HepG2 (cell line): Measurements from ENCODE around the gene MYO16. TPM values are rescaled to one million over a fixed set of nuclear protein-coding genes. Genes with fewer than 3 reads are reported as not detected.

Experiments
- ATAC-seq: fragments of 200-7000 bp; cut with Tn5 transposase; 3 replicates; pipeline ENCODE4 v1.9.1; 2020; ENCODE audit warnings: mild to moderate bottlenecking, moderate library complexity
- BruUV-seq: library from RNA; stranded (reverse); fragments of 400-500 nt; replicated peaks from 2 replicates; lab custom pipeline; 2021; lab: Mats Ljungman, UMichigan
- CTCF ChIA-PET: fragments of 300-600 bp; formaldehyde crosslinking; extraction: SDS; loops from one replicate; lab custom pipeline; 2021; ENCODE audit warnings: low total read pairs, inconsistent platforms, low intra/inter-chr PET ratio; lab: Yijun Ruan, JAX
- POLR2A ChIA-PET: fragments of 350-600 bp; sonication (Branson Sonifier 250); formaldehyde crosslinking; loops from one replicate; lab custom pipeline; 2020; ENCODE audit warnings: antibody characterized with exemption, inconsistent platforms; lab: Yijun Ruan, JAX
- DNase-seq: peaks from one replicate; pipeline ENCODE4 v3.0.0-alpha.2; 2015; ENCODE audit warnings: low spot score
- FAIRE-seq: peaks from 3 replicates; lab custom pipeline; 2011; peaks lifted over from hg19 to GRCh38; lab: Jason Lieb, UNC
- H2AFZ ChIP-seq: one replicate; pipeline ENCODE4 v1.6.1; 2011; ENCODE audit warnings: low read length, inconsistent platforms
- H3K27ac ChIP-seq: fragments of 300-600 bp; 3 replicates; pipeline ENCODE4 v1.8.0; 2011; ENCODE audit warnings: mixed run types, mild to moderate bottlenecking, mixed read lengths, low read length, inconsistent platforms; ENCODE audit not compliant: insufficient read depth; ENCODE audit errors: extremely low read length
- H3K27me3 ChIP-seq, 2 experiments: fragments of 200-600 bp in 1 of 2; 2 replicates in 1 of 2; 3 replicates in 1 of 2; pipeline versions ENCODE4 v1.6.0 to v1.8.0; 2011; ENCODE audit warnings: low read length in 2 of 2, mild to moderate bottlenecking in 2 of 2, moderate library complexity in 2 of 2, inconsistent platforms in 1 of 2; ENCODE audit not compliant: insufficient read depth in 2 of 2, control insufficient read depth in 1 of 2
- H3K36me3 ChIP-seq, 2 experiments: fragments of 200-600 bp in 1 of 2; replicated peaks in 1 of 2; 2 replicates in 1 of 2; 3 replicates in 1 of 2; pipeline versions ENCODE4 v1.5.1 to v1.8.0; 2011; ENCODE audit warnings: low read length in 2 of 2, inconsistent platforms in 1 of 2; ENCODE audit not compliant: insufficient read depth in 2 of 2, control insufficient read depth in 1 of 2
- H3K4me1 ChIP-seq: 2 replicates; pipeline ENCODE4 v1.5.1; 2012; ENCODE audit warnings: low read length, inconsistent platforms; ENCODE audit not compliant: insufficient read depth
- H3K4me2 ChIP-seq: 2 replicates; pipeline ENCODE4 v1.6.0; 2011; ENCODE audit warnings: low read depth, low read length, inconsistent platforms
- H3K4me3 ChIP-seq, 3 experiments: fragments of 200-600 bp in 1 of 3; sonication (generic), shearing (Covaris generic) in 1 of 3; replicated peaks in 1 of 3; 2 replicates each; pipeline ENCODE4 v1.5.1; 2011 to 2016; ENCODE audit warnings: low read length in 3 of 3, inconsistent platforms in 2 of 3, low read depth in 2 of 3, mild to moderate bottlenecking in 2 of 3, control low read depth in 1 of 3, mixed read lengths in 1 of 3; ENCODE audit not compliant: insufficient read depth in 1 of 3
- H3K79me2 ChIP-seq: one replicate; pipeline ENCODE4 v1.6.1; 2011; ENCODE audit warnings: low read length, inconsistent platforms; ENCODE audit not compliant: insufficient read depth
- H3K9ac ChIP-seq: 2 replicates; pipeline ENCODE4 v1.6.0; 2011; ENCODE audit warnings: mild to moderate bottlenecking, low read depth, low read length, inconsistent platforms; ENCODE audit not compliant: insufficient read depth
- H3K9me3 ChIP-seq: 2 replicates; pipeline ENCODE4 v1.5.1; 2012; ENCODE audit warnings: mild to moderate bottlenecking, low read length
- H4K20me1 ChIP-seq: 2 replicates; pipeline ENCODE4 v1.6.0; 2011; ENCODE audit warnings: inconsistent platforms, mild to moderate bottlenecking, low read length, moderate library complexity; ENCODE audit not compliant: insufficient read depth
- CC2D1A ChIP-seq: sonication (generic); formaldehyde crosslinking; IDR thresholded peaks from 2 replicates; pipeline ENCODE4 v1.8.1; 2023; ENCODE audit warnings: mild to moderate bottlenecking, missing genetic modification reagents
- CCDC6 ChIP-seq: sonication (generic); formaldehyde crosslinking; IDR thresholded peaks from 2 replicates; pipeline ENCODE4 v1.8.1; 2022; ENCODE audit warnings: mild to moderate bottlenecking, missing genetic modification reagents, moderate library complexity
- CREB1 ChIP-seq, 2 experiments: fragments of 450-650 bp in 1 of 2; IDR thresholded peaks; 2 replicates each; pipeline ENCODE4 v1.6.1; 2016 to 2017; ENCODE audit warnings: control low read depth in 1 of 2, mild to moderate bottlenecking in 1 of 2, missing compliant biosample characterization in 1 of 2, missing genetic modification characterization in 1 of 2
- ELF4 ChIP-seq: sonication (generic); formaldehyde crosslinking; IDR thresholded peaks from 2 replicates; pipeline ENCODE4 v1.5.0; 2020; ENCODE audit warnings: missing genetic modification reagents, mild to moderate bottlenecking, moderate library complexity, borderline replicate concordance
- MXD1 ChIP-seq: sonication (generic); formaldehyde crosslinking; IDR thresholded peaks from 2 replicates; pipeline ENCODE4 v1.4.0; 2020; ENCODE audit warnings: mild to moderate bottlenecking, missing genetic modification reagents
- MYNN ChIP-seq: sonication (generic); formaldehyde crosslinking; IDR thresholded peaks from 2 replicates; pipeline ENCODE4 v1.4.0; 2020; ENCODE audit warnings: mild to moderate bottlenecking, low read depth, missing genetic modification reagents
- PLSCR1 ChIP-seq: sonication (generic); formaldehyde crosslinking; IDR thresholded peaks from 2 replicates; pipeline ENCODE4 v1.5.0; 2020; ENCODE audit warnings: missing genetic modification reagents, mild to moderate bottlenecking, borderline replicate concordance
- RNF219 ChIP-seq: sonication (generic); formaldehyde crosslinking; IDR thresholded peaks from 2 replicates; pipeline ENCODE4 v1.5.0; 2020; ENCODE audit warnings: mild to moderate bottlenecking, missing genetic modification reagents
- STAG1 ChIP-seq: sonication (generic); formaldehyde crosslinking; IDR thresholded peaks from 2 replicates; pipeline ENCODE4 v1.4.0; 2020; ENCODE audit warnings: missing genetic modification reagents
- ZFP37 ChIP-seq: sonication (generic); formaldehyde crosslinking; IDR thresholded peaks from 2 replicates; pipeline ENCODE4 v1.4.0; 2020; ENCODE audit warnings: missing genetic modification reagents, borderline replicate concordance
- ZNF557 ChIP-seq: sonication (generic); formaldehyde crosslinking; IDR thresholded peaks from 2 replicates; pipeline ENCODE4 v1.4.0; 2020; ENCODE audit warnings: missing genetic modification reagents
- WGBS: methylation state at CpG from one replicate; pipeline ENCODE4 v1.1.6; 2017; ENCODE audit warnings: low lambda C conversion rate; 5-methylcytosine and 5-hydroxymethylcytosine counted together
- in situ Hi-C: cut with HindIII; loops from 2 replicates; pipeline ENCODE4 v1.10.0; 2017; ENCODE audit warnings: low pct_unique_long_range_greater_than_20kb; ENCODE audit not compliant: extremely low pct_ligation_motif_present
- intact Hi-C: fragments of 100-400 bp; cut with micrococcal nuclease; formaldehyde crosslinking; loops from one replicate; pipeline ENCODE4 v1.10.0; 2022; ENCODE audit not compliant: unreplicated experiment
- polyA plus RNA-seq, 8 experiments: library from polyadenylated mRNA; depleted of rRNA in 3 of 8; stranded (reverse) in 7 of 8; unstranded in 1 of 8; fragments of >200 nt; fragmentation: Illumina TruSeq in 4 of 8; extraction: Trizol in 4 of 8; gene quantifications; 2 replicates each; pipeline versions ENCODE4 v1.2.1 to v1.2.3, GENCODE V29; 2011 to 2016; ENCODE audit warnings: low read depth in 4 of 8, missing spikeins in 1 of 8, mixed read lengths in 1 of 8; ENCODE audit not compliant: insufficient read depth in 1 of 8
- total RNA-seq, 5 experiments: library from RNA; depleted of rRNA; stranded (reverse); fragments of >200 nt; fragmentation: Illumina TruSeq; extraction: Trizol; gene quantifications; 2 replicates each; pipeline ENCODE4 v1.2.3, GENCODE V29; 2016; ENCODE audit warnings: low read depth in 1 of 5

Gene MYO16
- total and polyA plus RNA-seq, 2 of the 13 experiments (the other 11 are each of a cell fraction or from before 2014, with no cell fraction given): not detected

GRCh38 chr13:109130093-109130835, 500.9 kb downstream of the MYO16 start:
- Histone ChIP-seq H3K9ac (no peak overlapping the region), H3K4me3 (no peak overlapping the region), H3K27me3 (no peaks in the 10 kb centered on the region), H3K79me2 (no peaks in the 10 kb centered on the region), H3K36me3 (no peaks in the 10 kb centered on the region), H3K4me2 (no peak overlapping the region), H2AFZ (no peak overlapping the region), H3K4me1 (no peaks in the 10 kb centered on the region), H3K27ac (no peak overlapping the region), H4K20me1 (no peaks in the 10 kb centered on the region), H3K9me3 (no peaks in the 10 kb centered on the region)
- WGBS: 30% methylated on average over 6 of the region's 6 CpGs
- no TSS peak for BruUV-seq
- ChIA-PET POLR2A (no interaction called here), CTCF (no interaction called here)
- in situ Hi-C loops: no loop called here
- FAIRE-seq: no peak
- TF ChIP-seq MYNN (CRISPR knock-in tag): no peak
- no peak for TF ChIP-seq MXD1 (CRISPR knock-in tag)
- no peak for TF ChIP-seq ZNF557 (CRISPR knock-in tag)
- no peak for ATAC-seq
- intact Hi-C loops: no loop called here
- no peak for DNase-seq

GRCh38 chr13:109131698-109132257, 502.4 kb downstream of the MYO16 start:
- intact Hi-C loops: no loop called here
- TF ChIP-seq RNF219 (CRISPR knock-in tag): no peak
- TF ChIP-seq PLSCR1 (CRISPR knock-in tag): no peak
- TF ChIP-seq CC2D1A (CRISPR knock-in tag): no peak
- no peak for TF ChIP-seq CREB1 (IDR thresholded peaks at IDR 0.05)
- TF ChIP-seq CREB1 (CRISPR knock-in tag; IDR thresholded peaks at IDR 0.05): no peak
- TF ChIP-seq ELF4 (CRISPR knock-in tag): no peak
- TF ChIP-seq CCDC6 (CRISPR knock-in tag): no peak
- TF ChIP-seq ZFP37 (CRISPR knock-in tag): no peak
- no peak for TF ChIP-seq STAG1 (CRISPR knock-in tag)

More at GRCh38 chr13:109131698-109132257, 502.4 kb downstream of the MYO16 start:
- peaks cover under 1% of the 10 kb centered on the region; the same call in 1 of the 2 replicates for H3K9me3 ChIP-seq
- DNase-seq: no peak
- H3K4me3 ChIP-seq: no peak overlapping the region
- ChIA-PET CTCF (no interaction called here), POLR2A (no interaction called here)
- no peak overlapping the region for H2AFZ ChIP-seq
- no peak overlapping the region for H3K4me2 ChIP-seq
- no peaks in the 10 kb centered on the region for H4K20me1 ChIP-seq
- ATAC-seq: no peak
- WGBS: 20% methylated on average over 9 of the region's 10 CpGs
- H3K36me3 ChIP-seq: no peaks in the 10 kb centered on the region
- no peak overlapping the region for H3K27ac ChIP-seq
- BruUV-seq: no TSS peak
- H3K9ac ChIP-seq: no peak overlapping the region
- no peaks in the 10 kb centered on the region for H3K27me3 ChIP-seq
- no peaks in the 10 kb centered on the region for H3K79me2 ChIP-seq
- in situ Hi-C loops: no loop called here
- H3K4me1 ChIP-seq: no peaks in the 10 kb centered on the region
- FAIRE-seq: no peak
